Measurements from ENCODE around the gene TMEM179B.
"Not testable (repeated sequence)": the region's sequence is repeated elsewhere in the genome, so short reads cannot be mapped to it uniquely, and the experiment has no call there.

TMEM179B gene

GRCh38 chr11:62805961-62806441 is 18.8 kb downstream of the TMEM179B start:
- peaks cover 14 to 18% of the 10 kb centered on the region in 2 donors for H3K36me3 ChIP-seq (ENCODE audit: control insufficient read depth in 1 of 2, insufficient read depth in 2 of 2, low read length in 2 of 2)
- peaks cover 20 to 21% of the 10 kb centered on the region in 2 donors for H3K4me1 ChIP-seq (ENCODE audit: control insufficient read depth in 1 of 2, insufficient read depth in 2 of 2, low read length in 2 of 2)
- no peak overlapping the region for H3K27ac ChIP-seq (ENCODE audit: low read depth, low read length)
- H3K9ac ChIP-seq (ENCODE audit: low read depth in 1 of 2, low read length in 2 of 2), result peak overlapping the region; percentile 77 to 91
- peak overlapping the region; percentile 85 to 96 for H3K4me3 ChIP-seq (ENCODE audit: low read depth in 1 of 2, low read length in 2 of 2)
- no peaks in the 10 kb centered on the region for H3K27me3 ChIP-seq (ENCODE audit: control insufficient read depth in 1 of 2, insufficient read depth in 2 of 2, low read length in 2 of 2)
- no peaks in the 10 kb centered on the region for H3K9me3 ChIP-seq (ENCODE audit: control insufficient read depth in 1 of 2, low read length in 2 of 2)

GRCh38 chr11:62806611-62807121 is 19.5 kb downstream of the TMEM179B start:
- peak overlapping the region; percentile 12 for H3K27ac ChIP-seq (ENCODE audit: low read depth, low read length)
- no peaks in the 10 kb centered on the region for H3K9me3 ChIP-seq (ENCODE audit: control insufficient read depth in 1 of 2, low read length in 2 of 2)
- H3K4me3 ChIP-seq (ENCODE audit: low read depth in 1 of 2, low read length in 2 of 2), result no peak overlapping the region
- H3K27me3 ChIP-seq (ENCODE audit: control insufficient read depth in 1 of 2, insufficient read depth in 2 of 2, low read length in 2 of 2), result no peaks in the 10 kb centered on the region
- peaks cover 7 to 12% of the 10 kb centered on the region in 2 donors for H3K36me3 ChIP-seq (ENCODE audit: control insufficient read depth in 1 of 2, insufficient read depth in 2 of 2, low read length in 2 of 2)
- no peak overlapping the region for H3K9ac ChIP-seq (ENCODE audit: low read depth in 1 of 2, low read length in 2 of 2)
- H3K4me1 ChIP-seq (ENCODE audit: control insufficient read depth in 1 of 2, insufficient read depth in 2 of 2, low read length in 2 of 2), result peaks cover 20 to 21% of the 10 kb centered on the region in 2 donors

- H3K4me1 ChIP-seq (ENCODE audit: control insufficient read depth in 1 of 2, insufficient read depth in 2 of 2, low read length in 2 of 2), result peaks cover 6 to 9% of the 10 kb centered on the region in 2 donors
- no peak overlapping the region for H3K9ac ChIP-seq (ENCODE audit: low read depth in 1 of 2, low read length in 2 of 2)
- no peak overlapping the region for H3K27ac ChIP-seq (ENCODE audit: low read depth, low read length)
- H3K36me3 ChIP-seq (ENCODE audit: control insufficient read depth in 1 of 2, insufficient read depth in 2 of 2, low read length in 2 of 2), result peaks cover 0 to 6% of the 10 kb centered on the region in 2 donors
- H3K4me3 ChIP-seq (ENCODE audit: low read depth in 1 of 2, low read length in 2 of 2), result no peak overlapping the region
- H3K9me3 ChIP-seq (ENCODE audit: control insufficient read depth in 1 of 2, low read length in 2 of 2), result no peaks in the 10 kb centered on the region
- H3K27me3 ChIP-seq (ENCODE audit: control insufficient read depth in 1 of 2, insufficient read depth in 2 of 2, low read length in 2 of 2), result no peaks in the 10 kb centered on the region
Observed at GRCh38 chr11:62810748-62811147, 23.5 kb downstream of the TMEM179B start.

GRCh38 chr11:62811659-62812058 is 24.5 kb downstream of the TMEM179B start:
- peaks cover 0 to 7% of the 10 kb centered on the region in 2 donors for H3K36me3 ChIP-seq (ENCODE audit: control insufficient read depth in 1 of 2, insufficient read depth in 2 of 2, low read length in 2 of 2)
- no peak overlapping the region for H3K27ac ChIP-seq (ENCODE audit: low read depth, low read length)
- H3K4me3 ChIP-seq (ENCODE audit: low read depth in 1 of 2, low read length in 2 of 2), result no peak overlapping the region
- H3K4me1 ChIP-seq (ENCODE audit: control insufficient read depth in 1 of 2, insufficient read depth in 2 of 2, low read length in 2 of 2), result no peaks in the 10 kb centered on the region
- H3K27me3 ChIP-seq (ENCODE audit: control insufficient read depth in 1 of 2, insufficient read depth in 2 of 2, low read length in 2 of 2), result no peaks in the 10 kb centered on the region
- H3K9ac ChIP-seq (ENCODE audit: low read depth in 1 of 2, low read length in 2 of 2), result no peak overlapping the region
- no peaks in the 10 kb centered on the region for H3K9me3 ChIP-seq (ENCODE audit: control insufficient read depth in 1 of 2, low read length in 2 of 2)

- Histone ChIP-seq H3K4me1 (ENCODE audit: control insufficient read depth in 1 of 2, insufficient read depth in 2 of 2, low read length in 2 of 2) (no peaks in the 10 kb centered on the region), H3K27ac (ENCODE audit: low read depth, low read length) (no peak overlapping the region), H3K36me3 (ENCODE audit: control insufficient read depth in 1 of 2, insufficient read depth in 2 of 2, low read length in 2 of 2) (peaks cover 0 to 37% of the 10 kb centered on the region in 2 donors)
Observed at GRCh38 chr11:62816557-62816956, 29.4 kb downstream of the TMEM179B start.

GRCh38 chr11:62817129-62817528 is 29.9 kb downstream of the TMEM179B start:
- H3K27me3 ChIP-seq (ENCODE audit: control insufficient read depth in 1 of 2, insufficient read depth in 2 of 2, low read length in 2 of 2), result no peaks in the 10 kb centered on the region
- no peak overlapping the region for H3K27ac ChIP-seq (ENCODE audit: low read depth, low read length)
- H3K4me3 ChIP-seq (ENCODE audit: low read depth in 1 of 2, low read length in 2 of 2), result no peak overlapping the region
- no peaks in the 10 kb centered on the region for H3K4me1 ChIP-seq (ENCODE audit: control insufficient read depth in 1 of 2, insufficient read depth in 2 of 2, low read length in 2 of 2)
- no peak overlapping the region for H3K9ac ChIP-seq (ENCODE audit: low read depth in 1 of 2, low read length in 2 of 2)
- H3K9me3 ChIP-seq (ENCODE audit: control insufficient read depth in 1 of 2, low read length in 2 of 2), result no peaks in the 10 kb centered on the region
- peaks cover 0 to 42% of the 10 kb centered on the region in 2 donors for H3K36me3 ChIP-seq (ENCODE audit: control insufficient read depth in 1 of 2, insufficient read depth in 2 of 2, low read length in 2 of 2)

More at GRCh38 chr11:62816557-62816956, 29.4 kb downstream of the TMEM179B start:
- Histone ChIP-seq H3K27me3 (ENCODE audit: control insufficient read depth in 1 of 2, insufficient read depth in 2 of 2, low read length in 2 of 2) (no peaks in the 10 kb centered on the region), H3K9ac (ENCODE audit: low read depth in 1 of 2, low read length in 2 of 2) (no peak overlapping the region), H3K4me3 (ENCODE audit: low read depth in 1 of 2, low read length in 2 of 2) (no peak overlapping the region), H3K9me3 (ENCODE audit: control insufficient read depth in 1 of 2, low read length in 2 of 2) (no peaks in the 10 kb centered on the region)

GRCh38 chr11:62823677-62824076 is 36.5 kb downstream of the TMEM179B start:
- H3K36me3 ChIP-seq (ENCODE audit: control insufficient read depth in 1 of 2, insufficient read depth in 2 of 2, low read length in 2 of 2), result peaks cover 44 to 82% of the 10 kb centered on the region in 2 donors
- no peaks in the 10 kb centered on the region for H3K27me3 ChIP-seq (ENCODE audit: control insufficient read depth in 1 of 2, insufficient read depth in 2 of 2, low read length in 2 of 2)
- H3K4me3 ChIP-seq (ENCODE audit: low read depth in 1 of 2, low read length in 2 of 2), result no peak overlapping the region
- no peak overlapping the region for H3K9ac ChIP-seq (ENCODE audit: low read depth in 1 of 2, low read length in 2 of 2)
- no peaks in the 10 kb centered on the region for H3K4me1 ChIP-seq (ENCODE audit: control insufficient read depth in 1 of 2, insufficient read depth in 2 of 2, low read length in 2 of 2)
- no peak overlapping the region for H3K27ac ChIP-seq (ENCODE audit: low read depth, low read length)
- H3K9me3 ChIP-seq (ENCODE audit: control insufficient read depth in 1 of 2, low read length in 2 of 2), result no peaks in the 10 kb centered on the region

GRCh38 chr11:62828130-62828529 is 40.9 kb downstream of the TMEM179B start:
- not testable (repeated sequence) for H3K9ac ChIP-seq (ENCODE audit: low read depth in 1 of 2, low read length in 2 of 2); H3K4me3 ChIP-seq (ENCODE audit: low read depth in 1 of 2, low read length in 2 of 2); H3K9me3 ChIP-seq (ENCODE audit: control insufficient read depth in 1 of 2, low read length in 2 of 2); H3K27ac ChIP-seq (ENCODE audit: low read depth, low read length); H3K27me3 ChIP-seq (ENCODE audit: control insufficient read depth in 1 of 2, insufficient read depth in 2 of 2, low read length in 2 of 2)
- Histone ChIP-seq H3K4me1 (ENCODE audit: control insufficient read depth in 1 of 2, insufficient read depth in 2 of 2, low read length in 2 of 2) (peaks cover 15 to 24% of the 10 kb centered on the region in 2 donors), H3K36me3 (ENCODE audit: control insufficient read depth in 1 of 2, insufficient read depth in 2 of 2, low read length in 2 of 2) (peaks cover 39 to 49% of the 10 kb centered on the region in 2 donors)

- peak overlapping the region; percentile 97 for H3K27ac ChIP-seq (ENCODE audit: low read depth, low read length)
- no peaks in the 10 kb centered on the region for H3K27me3 ChIP-seq (ENCODE audit: control insufficient read depth in 1 of 2, insufficient read depth in 2 of 2, low read length in 2 of 2)
- H3K9ac ChIP-seq (ENCODE audit: low read depth in 1 of 2, low read length in 2 of 2), result peak overlapping the region; percentile 59 to 94
- H3K9me3 ChIP-seq (ENCODE audit: control insufficient read depth in 1 of 2, low read length in 2 of 2), result no peaks in the 10 kb centered on the region
- peaks cover 18 to 43% of the 10 kb centered on the region in 2 donors for H3K36me3 ChIP-seq (ENCODE audit: control insufficient read depth in 1 of 2, insufficient read depth in 2 of 2, low read length in 2 of 2)
- peak overlapping the region; percentile 84 to 93 for H3K4me3 ChIP-seq (ENCODE audit: low read depth in 1 of 2, low read length in 2 of 2)
- H3K4me1 ChIP-seq (ENCODE audit: control insufficient read depth in 1 of 2, insufficient read depth in 2 of 2, low read length in 2 of 2), result peaks cover 15 to 34% of the 10 kb centered on the region in 2 donors
Observed at GRCh38 chr11:62830904-62831519, 43.8 kb downstream of the TMEM179B start.

GRCh38 chr11:62831520-62832335 is 44.5 kb downstream of the TMEM179B start, which contains the start of gene STX5:
TSS of gene STX5 (minus strand) at chr11:62832051. CDS start at chr11:62831243, 808 bp downstream.
- Histone ChIP-seq H3K27me3 (ENCODE audit: control insufficient read depth in 1 of 2, insufficient read depth in 2 of 2, low read length in 2 of 2) (no peaks in the 10 kb centered on the region), H3K4me3 (ENCODE audit: low read depth in 1 of 2, low read length in 2 of 2) (peak within 1 kb of the TSS; percentile 84 to 93), H3K27ac (ENCODE audit: low read depth, low read length) (peak within 1 kb of the TSS; percentile 97), H3K36me3 (ENCODE audit: control insufficient read depth in 1 of 2, insufficient read depth in 2 of 2, low read length in 2 of 2) (peaks cover 18 to 46% of the 10 kb centered on the region in 2 donors), H3K4me1 (ENCODE audit: control insufficient read depth in 1 of 2, insufficient read depth in 2 of 2, low read length in 2 of 2) (peaks cover 15 to 34% of the 10 kb centered on the region in 2 donors), H3K9me3 (ENCODE audit: control insufficient read depth in 1 of 2, low read length in 2 of 2) (no peaks in the 10 kb centered on the region), H3K9ac (ENCODE audit: low read depth in 1 of 2, low read length in 2 of 2) (peak within 1 kb of the TSS; percentile 89 to 94)
